Skeletal muscle tissue (tissue), 4 donors: ENCODE results near the gene ELOVL5. TPM values are rescaled to one million over a fixed set of nuclear protein-coding genes. Genes with fewer than 3 reads are reported as not detected.
"Not testable (repeated sequence)": the region's sequence is repeated elsewhere in the genome, so short reads cannot be mapped to it uniquely, and the experiment has no call there.

ENCODE experiments used
- H3K27ac ChIP-seq: one replicate; pipeline ENCODE4 v1.7.0; 2013; ENCODE audit warnings: mild to moderate bottlenecking, low read depth, low read length, inconsistent platforms
- H3K27me3 ChIP-seq, 3 donors: one replicate each; pipeline ENCODE4 v1.7.0; 2013; ENCODE audit warnings: low read length in 3 of 3; ENCODE audit not compliant: control insufficient read depth in 3 of 3, insufficient read depth in 3 of 3
- H3K36me3 ChIP-seq, 3 donors: one replicate each; pipeline ENCODE4 v1.7.0; 2013; ENCODE audit warnings: low read length in 3 of 3; ENCODE audit not compliant: control insufficient read depth in 3 of 3, insufficient read depth in 3 of 3
- H3K4me1 ChIP-seq, 3 donors: one replicate each; pipeline ENCODE4 v1.7.0; 2013; ENCODE audit warnings: low read length in 3 of 3, mild to moderate bottlenecking in 3 of 3; ENCODE audit not compliant: control insufficient read depth in 3 of 3, insufficient read depth in 3 of 3
- H3K4me3 ChIP-seq, 3 donors: one replicate each; pipeline ENCODE4 v1.7.0; 2013; ENCODE audit warnings: low read length in 3 of 3
- H3K9ac ChIP-seq, 3 donors: one replicate each; pipeline ENCODE4 v1.7.0; 2013; ENCODE audit warnings: low read length in 3 of 3, mild to moderate bottlenecking in 3 of 3, moderate library complexity in 2 of 3, low read depth in 1 of 3
- H3K9me3 ChIP-seq, 3 donors: one replicate each; pipeline ENCODE4 v1.7.0; 2013; ENCODE audit warnings: low read length in 3 of 3; ENCODE audit not compliant: control insufficient read depth in 3 of 3
- total RNA-seq: library from RNA; depleted of rRNA; stranded (reverse); fragments of >200 nt; gene quantifications from one replicate; pipeline ENCODE4 v1.2.3, GENCODE V29; 2014
- donor health status: Osteomylitis.

The ELOVL5 gene
- 30.3 TPM for total RNA-seq

GRCh38 chr6:53348371-53349208, at the start of gene ELOVL5:
ELOVL5 (minus strand) TSS chr6:53348950; CDS start chr6:53295699, 53,251 bp downstream.
- H3K27ac ChIP-seq, result peak within 1 kb of the TSS; percentile 93
- no peaks in the 10 kb centered on the region for H3K9me3 ChIP-seq
- peak within 1 kb of the TSS; percentile 74 to 78 (median 78) for H3K4me3 ChIP-seq
- peaks cover 0 to 22% (median 10%) of the 10 kb centered on the region in 3 donors for H3K27me3 ChIP-seq
- H3K4me1 ChIP-seq, result peaks cover 0 to 9% (median 6%) of the 10 kb centered on the region in 3 donors
- no peaks in the 10 kb centered on the region for H3K36me3 ChIP-seq
- H3K9ac ChIP-seq, result peak within 1 kb of the TSS; percentile 74 to 79 (median 77)

GRCh38 chr6:53397283-53397682, 48.5 kb upstream of the ELOVL5 start:
- no peaks in the 10 kb centered on the region for H3K27me3 ChIP-seq
- H3K4me3 ChIP-seq, result no peak overlapping the region
- H3K9me3 ChIP-seq, result no peaks in the 10 kb centered on the region
- no peaks in the 10 kb centered on the region for H3K36me3 ChIP-seq
- no peak overlapping the region for H3K9ac ChIP-seq
- no peak overlapping the region for H3K27ac ChIP-seq
- no peaks in the 10 kb centered on the region for H3K4me1 ChIP-seq

- no peaks in the 10 kb centered on the region for H3K4me1 ChIP-seq
Observed at GRCh38 chr6:53395986-53396385, 47.2 kb upstream of the ELOVL5 start.

GRCh38 chr6:53394704-53395103, 46.0 kb upstream of the ELOVL5 start:
- Histone ChIP-seq H3K27me3 (no peaks in the 10 kb centered on the region), H3K9ac (no peak overlapping the region), H3K4me1 (no peaks in the 10 kb centered on the region), H3K9me3 (no peaks in the 10 kb centered on the region), H3K4me3 (no peak overlapping the region), H3K36me3 (no peaks in the 10 kb centered on the region), H3K27ac (no peak overlapping the region)

More at GRCh38 chr6:53395986-53396385, 47.2 kb upstream of the ELOVL5 start:
- H3K27me3 ChIP-seq, result no peaks in the 10 kb centered on the region
- H3K9me3 ChIP-seq, result no peaks in the 10 kb centered on the region
- H3K4me3 ChIP-seq, result no peak overlapping the region
- H3K9ac ChIP-seq, result no peak overlapping the region
- H3K27ac ChIP-seq, result no peak overlapping the region
- no peaks in the 10 kb centered on the region for H3K36me3 ChIP-seq

GRCh38 chr6:53391170-53391569, 42.4 kb upstream of the ELOVL5 start:
- Histone ChIP-seq H3K4me1 (no peaks in the 10 kb centered on the region), H3K27me3 (no peaks in the 10 kb centered on the region), H3K4me3 (no peak overlapping the region), H3K27ac (no peak overlapping the region), H3K36me3 (no peaks in the 10 kb centered on the region), H3K9ac (no peak overlapping the region), H3K9me3 (no peaks in the 10 kb centered on the region)

- no peak overlapping the region for H3K9ac ChIP-seq
- no peak overlapping the region for H3K27ac ChIP-seq
- H3K27me3 ChIP-seq, result no peaks in the 10 kb centered on the region
- H3K4me3 ChIP-seq, result no peak overlapping the region
- H3K36me3 ChIP-seq, result no peaks in the 10 kb centered on the region
- no peaks in the 10 kb centered on the region for H3K4me1 ChIP-seq
- H3K9me3 ChIP-seq, result no peaks in the 10 kb centered on the region
Observed at GRCh38 chr6:53390010-53390409, 41.3 kb upstream of the ELOVL5 start.

- H3K9me3 ChIP-seq, H3K36me3 ChIP-seq, H3K4me3 ChIP-seq, H3K9ac ChIP-seq, H3K27ac ChIP-seq, H3K27me3 ChIP-seq, H3K4me1 ChIP-seq: not testable (repeated sequence)
Observed at GRCh38 chr6:53388615-53389014, 39.9 kb upstream of the ELOVL5 start.

GRCh38 chr6:53382421-53382820, 33.7 kb upstream of the ELOVL5 start:
- no peaks in the 10 kb centered on the region for H3K9me3 ChIP-seq
- H3K4me3 ChIP-seq, result no peak overlapping the region
- H3K4me1 ChIP-seq, result no peaks in the 10 kb centered on the region
- H3K36me3 ChIP-seq, result no peaks in the 10 kb centered on the region
- H3K27me3 ChIP-seq, result no peaks in the 10 kb centered on the region
- H3K9ac ChIP-seq, result no peak overlapping the region
- H3K27ac ChIP-seq, result no peak overlapping the region

- no peaks in the 10 kb centered on the region for H3K9me3 ChIP-seq
- no peak overlapping the region for H3K27ac ChIP-seq
- H3K27me3 ChIP-seq, result no peaks in the 10 kb centered on the region
Observed at GRCh38 chr6:53378208-53378607, 29.5 kb upstream of the ELOVL5 start.

GRCh38 chr6:53377793-53378192, 29.0 kb upstream of the ELOVL5 start:
- Histone ChIP-seq H3K9me3 (no peaks in the 10 kb centered on the region), H3K27me3 (no peaks in the 10 kb centered on the region), H3K4me1 (no peaks in the 10 kb centered on the region), H3K36me3 (no peaks in the 10 kb centered on the region), H3K9ac (no peak overlapping the region), H3K27ac (no peak overlapping the region), H3K4me3 (no peak overlapping the region)

More at GRCh38 chr6:53378208-53378607, 29.5 kb upstream of the ELOVL5 start:
- no peaks in the 10 kb centered on the region for H3K36me3 ChIP-seq
- H3K4me3 ChIP-seq, result no peak overlapping the region
- H3K4me1 ChIP-seq, result no peaks in the 10 kb centered on the region
- no peak overlapping the region for H3K9ac ChIP-seq
